ENCODE results near the gene NEGR1. TPM values are rescaled to one million over a fixed set of nuclear protein-coding genes. Genes with fewer than 3 reads are reported as not detected.

Gene NEGR1
- total and polyA plus RNA-seq, 2 donors (not counting 3 experiments of a cell fraction or from before 2014, with no cell fraction given) = 6.8 to 21.8 TPM

DNA sequence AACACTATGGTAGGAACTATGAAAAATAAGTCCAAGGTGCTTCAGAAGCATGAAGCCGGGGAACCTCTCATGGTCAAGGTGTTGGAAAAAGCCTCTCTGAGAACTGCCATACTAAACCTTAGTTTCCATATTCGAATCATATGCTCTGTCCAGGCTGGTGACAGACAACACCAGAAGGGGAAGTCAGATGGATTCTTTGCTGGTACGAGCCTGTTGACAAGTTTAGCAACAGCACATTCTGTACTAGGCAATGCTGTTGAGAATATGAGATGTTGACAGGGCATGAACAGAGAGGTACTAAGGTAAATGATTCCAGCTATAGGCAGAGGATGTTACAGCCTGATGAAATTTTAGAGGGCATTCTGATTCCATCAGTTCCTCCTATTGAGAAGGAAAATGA is 740.2 kb downstream of the NEGR1 start:
- Histone ChIP-seq H3K9me3 (replicated peaks; ENCODE audit: control insufficient read depth, insufficient read depth, low read length) (no peaks in the 10 kb centered on the region), H3K9me1 (replicated peaks; ENCODE audit: control insufficient read depth, extremely low read depth, insufficient read depth, low read length) (no peaks in the 10 kb centered on the region), H3K4me3 (replicated peaks in 1 of 3; ENCODE audit: insufficient read depth in 1 of 3, low read depth in 1 of 3, low read length in 3 of 3) (no peak overlapping the region), H3K9ac (replicated peaks; ENCODE audit: extremely low read depth, insufficient read depth, low read length) (no peak overlapping the region), H3K27me3 (ENCODE audit: control insufficient read depth in 2 of 2, insufficient read depth in 2 of 2, low read length in 2 of 2) (no peaks in the 10 kb centered on the region), H3K4me1 (ENCODE audit: control insufficient read depth, extremely low read depth, insufficient read depth, low read length) (no peaks in the 10 kb centered on the region), H2AFZ (ENCODE audit: low read depth, low read length) (no peak overlapping the region), H3K79me2 (ENCODE audit: control insufficient read depth, insufficient read depth, low read length) (no peaks in the 10 kb centered on the region), H3K36me3 (ENCODE audit: control insufficient read depth in 2 of 2, extremely low read depth in 1 of 2, insufficient read depth in 2 of 2, low read length in 2 of 2) (no peaks in the 10 kb centered on the region), H3K4me2 (ENCODE audit: insufficient read depth, low read length) (no peak overlapping the region), H4K20me1 (replicated peaks; ENCODE audit: control insufficient read depth, extremely low read depth, insufficient read depth, low read length) (no peaks in the 10 kb centered on the region), H3K27ac (ENCODE audit: insufficient read depth, low read depth, low read length) (no peak overlapping the region)
- CTCF ChIA-PET = no interaction called here
- POLR2A ChIA-PET = no interaction called here
- FAIRE-seq = no peak
- no peak for TF ChIP-seq MAX (IDR thresholded peaks at IDR 0.05; ENCODE audit: insufficient read depth, insufficient read length)
- no peak for DNase-seq (ENCODE audit: low read depth, low spot score)
- intact Hi-C loops (cut with micrococcal nuclease) (no loop called here), dilution Hi-C loops (cut with MboI; ENCODE audit: extremely low pct_ligation_motif_present, low sequenced_read_pairs) (no loop called here)
- no TSS peak for BruUV-seq (replicated peaks)

DNA sequence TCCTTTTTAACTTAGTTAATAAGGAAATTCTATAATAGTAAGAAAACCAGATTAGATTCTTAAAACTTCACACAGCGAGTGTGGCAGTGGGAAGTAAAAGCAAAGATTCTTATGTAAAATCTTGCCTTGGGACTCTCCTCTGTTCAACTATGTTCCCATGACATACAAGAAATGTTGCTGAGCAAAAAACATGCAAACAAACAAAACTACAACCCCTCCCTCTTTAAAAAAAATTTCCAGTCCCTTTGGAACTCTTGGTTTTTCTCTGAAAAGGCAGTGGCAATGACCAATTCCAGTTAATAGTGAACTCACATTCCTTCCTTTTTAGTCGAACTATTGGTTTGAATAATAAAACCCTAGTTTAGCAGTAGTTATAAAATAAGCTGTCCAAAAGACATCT is 748.4 kb downstream of the NEGR1 start:
- Histone ChIP-seq H3K36me3 (ENCODE audit: control insufficient read depth in 2 of 2, extremely low read depth in 1 of 2, insufficient read depth in 2 of 2, low read length in 2 of 2) (no peaks in the 10 kb centered on the region), H3K79me2 (ENCODE audit: control insufficient read depth, insufficient read depth, low read length) (no peaks in the 10 kb centered on the region), H3K27me3 (ENCODE audit: control insufficient read depth in 2 of 2, insufficient read depth in 2 of 2, low read length in 2 of 2) (no peaks in the 10 kb centered on the region), H3K9me1 (replicated peaks; ENCODE audit: control insufficient read depth, extremely low read depth, insufficient read depth, low read length) (no peaks in the 10 kb centered on the region), H3K9me3 (replicated peaks; ENCODE audit: control insufficient read depth, insufficient read depth, low read length) (no peaks in the 10 kb centered on the region), H3K4me1 (ENCODE audit: control insufficient read depth, extremely low read depth, insufficient read depth, low read length) (no peaks in the 10 kb centered on the region), H4K20me1 (replicated peaks; ENCODE audit: control insufficient read depth, extremely low read depth, insufficient read depth, low read length) (no peaks in the 10 kb centered on the region), H3K4me3 (replicated peaks in 1 of 3; ENCODE audit: insufficient read depth in 1 of 3, low read depth in 1 of 3, low read length in 3 of 3) (no peak overlapping the region), H3K27ac (ENCODE audit: insufficient read depth, low read depth, low read length) (no peak overlapping the region), H3K9ac (replicated peaks; ENCODE audit: extremely low read depth, insufficient read depth, low read length) (no peak overlapping the region), H3K4me2 (ENCODE audit: insufficient read depth, low read length) (no peak overlapping the region), H2AFZ (ENCODE audit: low read depth, low read length) (no peak overlapping the region)
- TF ChIP-seq JUN (IDR thresholded peaks at IDR 0.05; ENCODE audit: borderline replicate concordance, insufficient read depth, insufficient read length, low read depth) = no peak
- TF ChIP-seq EZH2 (IDR thresholded peaks at IDR 0.05; ENCODE audit: borderline replicate concordance, low read depth, low read length, severe bottlenecking) = no peak
- TF ChIP-seq, protein P1, sequence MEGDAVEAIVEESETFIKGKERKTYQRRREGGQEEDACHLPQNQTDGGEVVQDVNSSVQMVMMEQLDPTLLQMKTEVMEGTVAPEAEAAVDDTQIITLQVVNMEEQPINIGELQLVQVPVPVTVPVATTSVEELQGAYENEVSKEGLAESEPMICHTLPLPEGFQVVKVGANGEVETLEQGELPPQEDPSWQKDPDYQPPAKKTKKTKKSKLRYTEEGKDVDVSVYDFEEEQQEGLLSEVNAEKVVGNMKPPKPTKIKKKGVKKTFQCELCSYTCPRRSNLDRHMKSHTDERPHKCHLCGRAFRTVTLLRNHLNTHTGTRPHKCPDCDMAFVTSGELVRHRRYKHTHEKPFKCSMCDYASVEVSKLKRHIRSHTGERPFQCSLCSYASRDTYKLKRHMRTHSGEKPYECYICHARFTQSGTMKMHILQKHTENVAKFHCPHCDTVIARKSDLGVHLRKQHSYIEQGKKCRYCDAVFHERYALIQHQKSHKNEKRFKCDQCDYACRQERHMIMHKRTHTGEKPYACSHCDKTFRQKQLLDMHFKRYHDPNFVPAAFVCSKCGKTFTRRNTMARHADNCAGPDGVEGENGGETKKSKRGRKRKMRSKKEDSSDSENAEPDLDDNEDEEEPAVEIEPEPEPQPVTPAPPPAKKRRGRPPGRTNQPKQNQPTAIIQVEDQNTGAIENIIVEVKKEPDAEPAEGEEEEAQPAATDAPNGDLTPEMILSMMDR (IDR thresholded peaks at IDR 0.05; ENCODE audit: extremely low read depth in 1 of 2, insufficient read depth in 1 of 2, low read depth in 1 of 2, low read length in 2 of 2) = no peak
- no peak for TF ChIP-seq MAX (IDR thresholded peaks at IDR 0.05; ENCODE audit: insufficient read depth, insufficient read length)
- no peak for TF ChIP-seq POLR2AphosphoS5 (IDR thresholded peaks at IDR 0.05; ENCODE audit: insufficient read depth, low read depth, low read length)
- no peak for TF ChIP-seq POLR2A (IDR thresholded peaks at IDR 0.05; ENCODE audit: low read depth, low read length)
- no peak for TF ChIP-seq FOS (IDR thresholded peaks at IDR 0.05; ENCODE audit: borderline replicate concordance, insufficient read depth, low read length)
- no peak for TF ChIP-seq MYC (IDR thresholded peaks at IDR 0.05; ENCODE audit: low read depth, low read length)
- TF ChIP-seq GATA2 (IDR thresholded peaks at IDR 0.05; ENCODE audit: insufficient read depth, insufficient read length, low read depth, low read length) = no peak
- BruUV-seq (replicated peaks) = no TSS peak
- ChIA-PET POLR2A (no interaction called here), CTCF (no interaction called here)
- DNase-seq (ENCODE audit: low read depth, low spot score) (no peak), FAIRE-seq (no peak)
- dilution Hi-C loops (cut with MboI; ENCODE audit: extremely low pct_ligation_motif_present, low sequenced_read_pairs) = no loop called here
- intact Hi-C loops (cut with micrococcal nuclease) = no loop called here
